ENCODE measurements around the gene LRMDA. TPM values are rescaled to one million over a fixed set of nuclear protein-coding genes. Genes with fewer than 3 reads are reported as not detected.

LRMDA gene
- total RNA-seq, 4 donors from 2014 or later, result 1.4 to 23.1 (median 3.6) TPM

DNA sequence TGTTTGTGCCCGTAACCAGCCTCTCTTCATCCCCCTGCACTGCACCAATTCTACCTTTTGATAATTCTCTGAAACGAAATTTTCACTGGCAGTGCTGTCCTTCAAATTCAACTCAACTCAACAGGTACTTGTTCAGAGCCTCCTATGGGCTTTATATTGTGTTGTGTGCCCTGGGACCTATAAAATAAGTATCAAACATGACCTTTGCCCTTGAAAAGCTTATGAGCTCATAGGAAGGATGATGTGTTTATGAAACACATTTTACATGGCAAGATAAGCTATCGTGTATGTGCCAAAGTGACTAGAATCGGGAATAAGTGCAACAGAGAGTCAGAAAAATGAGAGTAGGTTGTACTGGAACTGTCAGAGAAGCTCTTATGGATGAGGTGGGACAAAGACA is 923.5 kb downstream of the LRMDA start:
- TF ChIP-seq, protein P1, sequence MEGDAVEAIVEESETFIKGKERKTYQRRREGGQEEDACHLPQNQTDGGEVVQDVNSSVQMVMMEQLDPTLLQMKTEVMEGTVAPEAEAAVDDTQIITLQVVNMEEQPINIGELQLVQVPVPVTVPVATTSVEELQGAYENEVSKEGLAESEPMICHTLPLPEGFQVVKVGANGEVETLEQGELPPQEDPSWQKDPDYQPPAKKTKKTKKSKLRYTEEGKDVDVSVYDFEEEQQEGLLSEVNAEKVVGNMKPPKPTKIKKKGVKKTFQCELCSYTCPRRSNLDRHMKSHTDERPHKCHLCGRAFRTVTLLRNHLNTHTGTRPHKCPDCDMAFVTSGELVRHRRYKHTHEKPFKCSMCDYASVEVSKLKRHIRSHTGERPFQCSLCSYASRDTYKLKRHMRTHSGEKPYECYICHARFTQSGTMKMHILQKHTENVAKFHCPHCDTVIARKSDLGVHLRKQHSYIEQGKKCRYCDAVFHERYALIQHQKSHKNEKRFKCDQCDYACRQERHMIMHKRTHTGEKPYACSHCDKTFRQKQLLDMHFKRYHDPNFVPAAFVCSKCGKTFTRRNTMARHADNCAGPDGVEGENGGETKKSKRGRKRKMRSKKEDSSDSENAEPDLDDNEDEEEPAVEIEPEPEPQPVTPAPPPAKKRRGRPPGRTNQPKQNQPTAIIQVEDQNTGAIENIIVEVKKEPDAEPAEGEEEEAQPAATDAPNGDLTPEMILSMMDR (IDR thresholded peaks at IDR 0.05), result no peak
- TF ChIP-seq POLR2A (IDR thresholded peaks at IDR 0.05), result no peak
- H3K27me3 ChIP-seq, result no peaks in the 10 kb centered on the region

DNA sequence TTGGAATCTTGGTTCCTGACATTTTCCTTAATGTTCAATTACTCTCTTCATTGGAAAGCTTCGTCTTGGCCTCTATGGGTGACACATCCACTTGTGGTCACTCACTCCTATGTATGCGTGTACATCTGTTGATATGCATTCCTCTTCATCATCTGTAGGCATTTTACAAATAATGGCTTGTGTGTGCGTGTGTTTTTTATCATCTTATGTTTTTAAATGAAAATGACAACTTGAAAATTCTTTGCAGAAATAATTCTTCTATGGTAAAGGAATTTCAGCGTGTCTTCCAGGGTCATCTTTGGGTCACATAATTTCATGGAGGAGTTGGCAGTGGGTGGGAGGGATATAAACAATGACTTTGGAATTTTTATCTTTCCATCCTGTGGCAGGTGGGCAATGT is 925.1 kb downstream of the LRMDA start:
- no peak for TF ChIP-seq POLR2A (IDR thresholded peaks at IDR 0.05)
- TF ChIP-seq, protein P1 (IDR thresholded peaks at IDR 0.05), result no peak
- H3K4me3 ChIP-seq, result no peak overlapping the region
- H3K4me1 ChIP-seq, result no peaks in the 10 kb centered on the region
- no peak for DNase-seq
- H3K27ac ChIP-seq, result no peak overlapping the region
- no peaks in the 10 kb centered on the region for H3K36me3 ChIP-seq
- no peaks in the 10 kb centered on the region for H3K27me3 ChIP-seq
- H3K9me3 ChIP-seq, result no peaks in the 10 kb centered on the region

More for the DNA sequence above, 923.5 kb downstream of the LRMDA start:
- H3K9me3 ChIP-seq, result no peaks in the 10 kb centered on the region
- no peaks in the 10 kb centered on the region for H3K4me1 ChIP-seq
- no peak overlapping the region for H3K4me3 ChIP-seq
- no peaks in the 10 kb centered on the region for H3K36me3 ChIP-seq
- no peak for DNase-seq
- peak overlapping the region in 1 of 4 donors; percentile 17 for H3K27ac ChIP-seq

DNA sequence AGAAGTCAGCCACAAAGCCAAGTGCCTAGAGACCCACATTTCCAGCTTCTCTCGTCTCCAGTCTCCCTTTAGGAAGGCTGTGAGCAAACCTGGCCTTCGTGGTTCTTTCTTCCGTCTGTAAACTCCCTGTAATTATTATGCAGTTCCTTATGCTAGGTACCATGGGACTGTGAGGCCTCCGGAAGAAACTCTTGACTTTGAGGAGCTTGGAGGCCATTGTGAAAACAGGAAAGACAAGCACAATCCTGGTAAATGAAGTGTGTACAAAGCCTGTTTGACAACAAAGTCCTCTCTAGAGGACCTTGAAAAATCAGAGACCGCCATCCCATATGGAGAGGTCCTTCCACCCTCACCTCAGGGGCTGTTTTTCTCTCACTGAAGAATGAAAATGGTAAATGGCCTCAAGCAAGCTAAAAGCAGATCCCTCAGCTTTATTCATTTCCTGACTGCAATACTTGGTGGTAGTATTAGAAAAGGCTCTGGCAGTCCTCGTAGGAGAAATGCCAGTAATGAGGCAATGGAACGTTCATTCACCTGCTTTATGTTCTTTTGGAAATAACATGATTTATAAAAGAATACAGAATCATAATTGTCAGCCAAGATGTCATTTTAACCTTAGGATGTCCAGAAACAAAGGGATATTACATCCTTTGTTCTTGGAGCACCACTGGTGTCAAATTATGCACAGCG is 926.4 kb downstream of the LRMDA start:
- H3K4me1 ChIP-seq, result no peaks in the 10 kb centered on the region
- TF ChIP-seq, protein P1 (IDR thresholded peaks at IDR 0.05), result no peak
- TF ChIP-seq POLR2A (IDR thresholded peaks at IDR 0.05), result no peak
- H3K9me3 ChIP-seq, result no peaks in the 10 kb centered on the region
- no peak for DNase-seq
- no peak overlapping the region for H3K4me3 ChIP-seq
- no peak overlapping the region for H3K27ac ChIP-seq
- no peaks in the 10 kb centered on the region for H3K27me3 ChIP-seq
- no peaks in the 10 kb centered on the region for H3K36me3 ChIP-seq

DNA sequence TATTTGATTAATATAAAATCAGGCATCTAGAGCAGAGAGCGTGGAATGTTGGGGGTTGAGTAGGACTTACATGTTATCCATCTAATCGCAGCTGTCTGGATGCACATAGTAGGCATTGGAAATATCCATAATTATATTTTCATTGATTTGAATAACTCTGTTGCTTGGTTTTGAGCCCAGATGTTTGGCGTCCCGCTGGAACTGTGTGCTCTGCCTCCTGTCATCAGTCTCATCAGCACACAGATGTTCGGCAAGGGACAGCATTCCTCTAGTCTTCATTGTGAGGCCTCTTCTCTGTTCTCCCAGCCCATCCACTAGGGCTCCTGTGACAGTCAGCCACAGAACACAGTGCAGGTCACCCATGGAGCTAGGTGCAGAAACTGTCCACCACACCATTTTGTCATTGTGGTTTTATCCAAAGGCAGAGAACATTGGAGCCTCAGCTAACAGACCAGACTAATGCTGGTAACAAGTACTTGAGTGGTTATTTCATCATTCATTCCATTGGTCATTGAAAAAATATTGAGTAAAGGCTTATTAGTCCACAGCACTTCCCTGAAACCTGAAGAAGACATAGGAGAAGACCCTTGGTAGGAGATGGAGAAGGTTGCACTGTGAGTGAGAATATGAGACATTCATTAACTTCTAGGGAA is 927.4 kb downstream of the LRMDA start:
- TF ChIP-seq, protein P1 (IDR thresholded peaks at IDR 0.05), result no peak
- no peak for TF ChIP-seq POLR2A (IDR thresholded peaks at IDR 0.05)

DNA sequence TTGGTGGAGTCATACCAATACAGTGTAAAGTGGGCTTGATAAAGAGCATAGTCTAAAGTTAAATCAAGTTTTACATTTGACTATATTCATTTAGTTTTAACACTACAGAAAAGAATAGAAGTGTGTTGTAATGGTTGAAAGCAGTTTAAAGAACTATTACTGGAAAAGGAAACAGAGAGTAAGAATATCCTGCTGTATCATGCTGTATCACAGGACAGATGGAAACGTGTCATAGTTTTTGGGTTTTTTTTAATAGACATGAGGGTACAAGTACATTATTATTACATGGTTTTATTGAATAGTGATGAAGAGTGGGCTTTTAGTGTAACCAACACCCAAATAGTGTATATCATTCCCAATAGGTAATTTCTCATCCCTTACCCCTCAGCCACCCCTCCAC is 944.3 kb downstream of the LRMDA start:
- Histone ChIP-seq H3K36me3 (no peaks in the 10 kb centered on the region), H3K27me3 (no peaks in the 10 kb centered on the region), H3K9me3 (no peaks in the 10 kb centered on the region), H3K4me3 (no peak overlapping the region), H3K4me1 (no peaks in the 10 kb centered on the region), H3K27ac (no peak overlapping the region)
- TF ChIP-seq POLR2A (IDR thresholded peaks at IDR 0.05), result no peak
- TF ChIP-seq, protein P1 (IDR thresholded peaks at IDR 0.05), result no peak
- no peak for DNase-seq

More for the DNA sequence above, 927.4 kb downstream of the LRMDA start:
- no peak overlapping the region for H3K27ac ChIP-seq
- no peaks in the 10 kb centered on the region for H3K9me3 ChIP-seq
- no peak overlapping the region for H3K4me3 ChIP-seq
- DNase-seq, result no peak
- H3K27me3 ChIP-seq, result no peaks in the 10 kb centered on the region
- no peaks in the 10 kb centered on the region for H3K36me3 ChIP-seq
- H3K4me1 ChIP-seq, result no peaks in the 10 kb centered on the region
